ENCODE results near the gene TOP1.

The TOP1 gene

DNA sequence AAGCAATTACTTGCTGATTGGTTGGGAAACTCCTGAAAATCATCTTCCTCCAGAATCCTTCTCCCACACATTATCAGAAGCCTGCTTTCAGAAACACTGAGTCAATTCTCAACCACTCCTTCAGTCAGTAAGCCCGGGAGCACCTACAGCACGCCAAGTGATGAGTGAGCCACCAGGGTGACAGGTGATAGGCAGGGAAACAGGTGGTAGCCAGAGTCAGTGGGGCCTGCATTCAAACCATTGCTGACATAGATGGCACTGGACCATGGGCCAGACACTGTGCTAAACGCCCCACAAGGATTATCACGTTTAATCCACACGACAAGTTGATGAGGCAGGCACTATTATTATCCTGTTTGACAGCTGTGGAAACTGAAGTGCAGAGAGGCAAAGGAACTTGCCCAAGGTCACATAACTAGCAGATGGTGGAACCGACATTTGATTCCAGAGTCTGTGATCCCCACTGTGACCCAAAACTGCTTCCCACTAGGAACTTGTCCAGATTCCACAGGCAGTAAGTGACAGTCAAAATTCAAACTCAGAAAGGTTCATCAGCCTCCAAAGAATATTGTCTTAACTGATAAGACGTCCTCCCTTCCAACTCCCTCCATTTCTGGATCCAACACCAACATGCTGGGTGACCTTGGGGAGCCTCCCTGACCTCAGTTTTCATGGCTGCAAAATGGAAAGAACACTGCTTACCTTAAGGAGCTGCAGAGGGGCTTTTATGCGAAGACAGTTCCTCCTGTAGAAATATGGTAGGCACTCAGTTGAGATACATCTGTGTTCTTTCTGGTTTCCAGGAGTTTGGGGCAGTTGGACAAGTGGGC lies 23.9 kb upstream of the TOP1 start:
- no peak for DNase-seq (ENCODE audit: low read depth)

DNA sequence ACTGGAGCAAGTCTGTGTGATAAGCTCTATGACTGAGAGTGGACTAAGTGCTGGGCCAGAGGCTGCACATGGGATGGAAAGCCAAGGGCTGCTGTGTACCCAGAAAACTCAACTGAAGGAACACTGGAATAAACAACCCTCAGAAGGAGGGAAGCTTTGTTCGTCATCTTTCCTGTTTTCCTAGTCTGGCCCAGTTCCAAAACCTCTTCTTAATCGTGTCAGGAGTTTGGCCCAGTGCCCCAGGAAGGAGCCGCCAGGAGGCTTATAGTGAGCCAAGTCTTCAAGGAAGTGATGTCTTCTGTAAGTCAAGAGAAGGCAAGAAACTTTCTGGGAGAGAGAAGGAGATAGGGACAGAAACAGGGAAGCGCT lies 23.3 kb upstream of the TOP1 start:
- DNase-seq (ENCODE audit: low read depth), result no peak

DNA sequence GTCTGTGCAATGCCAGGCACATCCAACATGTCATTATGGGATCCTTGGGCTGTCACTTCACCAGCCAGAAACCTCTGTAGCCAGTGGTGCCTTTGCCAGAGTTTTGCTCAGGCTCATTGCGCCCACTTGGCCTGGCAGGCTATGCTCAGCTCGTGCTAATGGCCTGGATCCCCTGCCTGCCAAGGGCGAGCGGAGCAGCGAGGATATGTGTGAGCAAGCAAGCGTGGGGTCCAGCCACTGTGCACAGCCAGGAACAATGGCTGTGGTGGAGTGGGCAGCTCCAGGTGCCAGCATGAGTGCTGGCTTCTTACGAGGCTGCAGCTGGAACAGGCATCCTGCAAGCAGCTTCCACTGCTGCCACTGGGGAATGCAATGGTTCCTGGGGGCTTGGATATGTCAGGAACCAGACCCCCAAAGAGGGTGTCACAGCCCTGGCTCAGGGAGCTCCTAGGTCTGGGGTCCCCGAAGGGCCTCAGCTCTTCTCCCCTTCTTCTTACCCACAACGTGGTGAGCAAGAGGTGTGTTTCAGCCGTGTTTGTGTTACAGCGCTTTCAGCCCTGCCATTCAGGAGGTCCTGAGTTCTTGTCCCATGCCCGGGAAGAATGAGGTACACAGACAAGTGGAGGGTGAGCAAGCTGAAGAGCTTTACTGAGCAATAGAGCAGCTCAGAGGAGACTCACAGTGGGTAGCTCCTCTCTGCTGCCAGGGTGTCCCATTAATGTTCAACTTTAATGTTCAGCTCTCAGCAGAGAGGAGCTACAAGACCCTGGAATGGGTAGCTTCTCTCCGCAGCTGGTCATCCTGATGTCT lies 22.3 kb upstream of the TOP1 start:
- DNase-seq (ENCODE audit: low read depth), result no peak

DNA sequence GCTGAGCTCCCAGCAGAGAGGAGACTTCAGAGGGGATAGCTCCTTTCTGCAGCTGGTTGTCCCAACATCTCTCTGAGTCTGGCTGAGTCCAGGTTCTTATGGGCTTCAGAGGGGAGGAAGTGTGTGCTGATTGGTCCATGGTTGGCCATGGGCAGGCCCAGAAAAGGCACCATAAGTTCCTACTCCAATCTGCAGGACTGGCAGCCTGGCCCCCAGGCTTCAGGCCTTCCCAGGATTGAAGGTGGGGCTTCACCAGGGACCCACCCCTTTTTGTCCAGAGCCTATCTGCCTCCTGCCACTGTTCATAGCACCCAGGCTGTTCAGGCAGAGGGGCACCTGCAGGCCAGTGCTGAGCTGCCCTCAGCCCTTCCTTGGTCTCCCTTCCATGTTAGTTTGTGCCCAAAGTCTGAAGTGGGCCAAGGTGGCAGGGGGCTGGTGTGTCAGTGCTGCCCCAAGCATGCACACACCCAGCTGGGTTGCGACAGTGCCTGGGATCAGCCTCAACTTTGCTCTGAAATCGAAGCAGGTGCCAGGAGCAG lies 21.6 kb upstream of the TOP1 start:
- no peak for DNase-seq (ENCODE audit: low read depth)

DNA sequence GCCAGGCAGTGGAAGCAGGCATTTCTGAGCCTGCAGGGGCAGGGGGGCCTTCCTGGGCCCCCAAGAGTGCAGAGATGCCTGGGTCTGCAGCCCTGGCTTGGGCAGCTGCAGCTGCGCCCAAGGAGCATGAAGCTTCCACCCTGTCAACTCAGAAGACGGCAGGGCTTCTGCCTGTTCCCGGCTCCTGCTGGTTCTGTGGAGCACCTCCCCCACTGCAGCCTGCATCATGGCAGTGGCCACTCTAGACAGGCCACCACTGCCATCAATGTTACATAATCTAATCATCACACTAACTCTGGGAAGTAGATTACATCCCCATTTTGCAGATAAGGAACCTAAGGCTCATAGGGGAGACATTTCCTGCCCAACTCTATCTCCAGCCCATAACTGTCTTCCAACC lies 21.1 kb upstream of the TOP1 start:
- no peak for DNase-seq (ENCODE audit: low read depth)

DNA sequence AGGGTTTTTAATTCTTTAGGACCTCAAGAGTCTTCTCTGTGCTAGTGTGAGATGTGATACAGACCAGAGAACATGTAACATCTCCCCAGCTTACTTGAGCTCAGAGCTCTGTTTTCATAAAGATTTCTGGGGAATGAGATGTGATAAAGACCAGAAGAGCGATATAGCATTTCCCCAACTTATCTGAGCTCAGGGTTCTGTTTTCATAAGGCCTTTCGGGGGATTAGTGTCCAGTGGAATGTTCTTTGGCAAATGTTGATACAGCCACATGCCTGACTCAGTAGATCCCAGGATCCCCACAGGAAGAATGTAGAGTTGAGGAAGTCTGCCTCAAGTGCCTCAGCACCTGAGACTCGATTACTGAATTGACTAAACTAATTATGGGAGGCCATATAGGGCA lies 18.7 kb upstream of the TOP1 start:
- no peak for DNase-seq (ENCODE audit: low read depth)

DNA sequence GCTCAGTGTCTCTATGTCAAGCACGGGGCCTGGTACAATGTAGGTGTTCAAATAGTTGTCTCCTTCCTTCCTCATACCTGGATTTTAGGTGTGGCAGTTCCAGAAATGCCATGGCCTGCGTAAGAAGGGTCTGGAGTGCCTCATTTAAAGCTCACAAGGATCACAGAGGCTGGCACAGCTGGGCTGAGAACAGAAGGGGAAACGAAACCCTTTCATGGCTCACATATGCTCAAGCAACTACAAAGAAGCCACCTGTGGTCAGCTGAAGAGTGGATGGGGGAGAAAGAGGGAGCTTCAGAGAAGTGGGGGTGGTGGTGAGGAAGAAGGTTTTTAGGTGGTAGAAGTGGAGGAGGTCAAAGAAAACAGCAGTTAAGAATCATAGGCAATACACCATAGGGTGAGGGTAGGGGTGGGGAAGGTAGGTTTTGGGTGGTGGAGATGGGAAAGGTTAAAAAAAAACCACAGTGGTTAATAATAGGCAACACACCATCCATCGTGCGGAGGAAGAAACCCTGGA lies 17.0 kb upstream of the TOP1 start:
- DNase-seq (ENCODE audit: low read depth), result no peak

DNA sequence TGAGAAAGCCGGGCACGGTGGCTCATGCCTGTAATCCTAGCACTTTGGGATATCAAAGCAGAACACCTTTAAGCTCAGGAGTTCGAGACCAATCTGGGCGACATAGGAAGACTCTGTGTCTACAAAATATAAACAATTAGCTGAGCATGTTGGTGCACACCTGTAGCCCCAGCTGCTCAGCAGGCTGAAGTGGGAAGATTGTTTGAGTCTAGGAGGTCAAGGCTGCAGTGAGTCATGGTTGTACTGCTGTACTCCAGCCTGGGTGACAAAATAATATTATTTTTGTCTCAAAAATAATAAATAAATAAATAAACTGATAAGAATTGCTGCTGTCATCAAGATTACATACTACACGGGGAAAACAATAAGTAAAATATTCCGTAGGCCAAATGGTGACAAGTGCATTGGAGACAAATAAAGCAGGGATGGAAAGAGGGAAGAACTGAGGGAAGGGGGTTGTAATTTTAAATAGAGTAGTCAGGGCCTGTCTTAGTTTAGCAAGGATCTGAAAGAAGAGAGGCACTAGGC lies 14.0 kb upstream of the TOP1 start:
- DNase-seq (ENCODE audit: low read depth), result no peak

DNA sequence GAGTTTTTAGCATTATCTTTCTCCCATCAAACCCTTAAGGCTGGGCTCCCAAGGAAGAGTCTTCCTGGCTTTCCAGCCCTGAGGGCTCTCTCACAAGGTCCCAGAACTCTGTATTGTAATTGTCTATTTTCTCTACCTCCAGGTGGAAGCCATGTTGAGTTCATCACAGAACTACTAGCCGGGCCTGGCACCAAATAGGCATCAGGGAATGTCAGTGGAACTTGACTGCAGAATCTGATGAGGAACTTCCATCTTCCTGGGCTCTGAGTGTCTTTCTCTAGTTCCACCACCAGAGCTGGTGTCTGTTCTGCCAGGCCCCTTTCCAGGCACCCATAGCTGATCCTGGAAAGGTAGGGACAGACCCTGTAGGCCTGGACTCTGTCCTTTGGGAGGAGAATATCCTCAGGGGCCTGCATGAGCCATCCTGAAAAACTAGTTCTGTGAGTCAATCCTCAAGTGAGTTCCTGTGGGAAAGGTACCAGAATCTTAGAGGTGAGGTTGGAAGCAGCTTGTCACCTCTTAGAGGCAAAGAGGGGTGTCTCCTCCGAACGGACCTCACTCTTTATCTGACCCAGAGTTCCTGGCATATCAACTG lies 11.1 kb upstream of the TOP1 start:
- DNase-seq (ENCODE audit: low read depth), result no peak

DNA sequence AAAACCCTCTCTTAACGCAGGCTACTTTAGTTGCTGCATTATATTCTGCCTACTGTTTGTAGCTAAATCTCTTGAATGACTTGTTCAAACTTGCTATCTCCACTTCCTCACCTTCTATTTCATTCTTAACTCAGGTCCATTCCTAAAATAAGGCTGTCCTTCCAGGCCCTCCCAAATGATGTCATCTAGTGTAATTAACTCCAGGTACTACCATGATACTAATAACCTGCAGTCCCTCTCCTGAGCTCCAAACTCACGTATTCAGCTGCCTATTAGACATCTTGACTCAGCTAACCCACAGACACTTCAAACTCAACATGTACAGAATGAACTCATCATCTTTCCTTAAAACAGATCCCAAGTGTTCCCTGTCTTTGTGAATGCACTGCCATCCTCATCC lies 10.5 kb upstream of the TOP1 start:
- no peak for DNase-seq (ENCODE audit: low read depth)

DNA sequence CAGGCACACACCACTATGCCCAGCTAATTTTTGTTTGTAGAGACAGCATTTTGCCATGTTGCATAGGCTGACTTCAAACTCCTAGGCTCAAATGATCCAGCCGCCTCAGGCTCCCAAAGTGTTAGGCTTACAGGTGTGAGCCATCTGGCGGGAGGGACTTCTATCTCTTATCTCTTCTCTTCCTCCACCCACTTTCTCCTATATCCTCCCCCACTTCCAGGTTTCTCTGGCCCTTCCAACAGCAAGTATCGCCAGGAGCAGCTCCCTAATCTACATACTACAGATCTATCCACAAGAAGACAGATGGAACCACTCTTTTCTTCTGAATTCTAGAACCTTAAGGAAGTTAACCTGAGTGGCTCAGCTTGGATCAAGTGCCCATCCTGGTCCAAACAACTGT lies 5.1 kb upstream of the TOP1 start:
- no peak for DNase-seq (ENCODE audit: low read depth)

DNA sequence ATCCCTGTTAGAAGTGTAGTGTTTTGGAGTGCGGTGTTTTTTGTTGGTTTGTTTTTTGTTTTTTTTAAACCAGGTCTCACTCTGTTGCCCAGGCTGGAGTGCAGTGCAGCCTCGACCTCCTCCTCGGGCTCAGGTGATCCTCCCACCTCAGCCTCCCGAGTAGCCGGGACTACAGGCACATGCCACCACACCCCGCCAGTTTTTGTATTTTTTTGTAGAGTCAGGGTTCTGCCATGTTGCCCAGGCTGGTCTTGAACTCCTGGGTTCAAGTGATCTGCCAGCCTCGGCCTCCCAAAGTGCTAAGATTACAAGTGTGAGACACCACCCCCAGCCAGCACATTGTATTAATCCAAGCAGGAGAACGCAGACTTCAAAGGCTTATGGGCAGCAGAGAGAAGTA lies 1.3 kb upstream of the TOP1 start:
- DNase-seq (ENCODE audit: low read depth), result no peak

DNA sequence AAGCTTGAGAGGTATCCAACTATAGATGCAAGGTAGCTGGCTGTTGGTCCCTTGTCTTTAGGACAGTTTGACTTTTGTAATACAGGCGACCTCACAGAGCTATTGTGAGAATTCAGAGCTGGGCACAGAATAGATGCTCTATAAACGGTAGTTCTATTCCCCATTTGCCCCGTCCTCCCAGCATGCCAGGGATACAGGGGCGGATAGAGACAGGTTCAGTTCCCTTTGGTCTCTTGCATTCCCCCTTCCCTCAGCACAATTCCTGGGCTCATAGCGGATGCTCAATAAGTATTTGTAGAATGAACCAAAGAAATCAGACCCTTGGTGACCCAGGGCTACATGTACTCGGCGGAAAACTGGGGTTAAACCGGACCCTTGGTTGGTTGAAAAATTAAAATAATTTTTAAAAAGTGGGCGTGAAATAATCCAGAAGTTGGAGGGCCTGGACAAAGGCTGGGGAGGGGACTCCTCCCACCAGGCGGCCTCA lies 707 bp upstream of the TOP1 start:
- no peak for DNase-seq (ENCODE audit: low read depth)

DNA sequence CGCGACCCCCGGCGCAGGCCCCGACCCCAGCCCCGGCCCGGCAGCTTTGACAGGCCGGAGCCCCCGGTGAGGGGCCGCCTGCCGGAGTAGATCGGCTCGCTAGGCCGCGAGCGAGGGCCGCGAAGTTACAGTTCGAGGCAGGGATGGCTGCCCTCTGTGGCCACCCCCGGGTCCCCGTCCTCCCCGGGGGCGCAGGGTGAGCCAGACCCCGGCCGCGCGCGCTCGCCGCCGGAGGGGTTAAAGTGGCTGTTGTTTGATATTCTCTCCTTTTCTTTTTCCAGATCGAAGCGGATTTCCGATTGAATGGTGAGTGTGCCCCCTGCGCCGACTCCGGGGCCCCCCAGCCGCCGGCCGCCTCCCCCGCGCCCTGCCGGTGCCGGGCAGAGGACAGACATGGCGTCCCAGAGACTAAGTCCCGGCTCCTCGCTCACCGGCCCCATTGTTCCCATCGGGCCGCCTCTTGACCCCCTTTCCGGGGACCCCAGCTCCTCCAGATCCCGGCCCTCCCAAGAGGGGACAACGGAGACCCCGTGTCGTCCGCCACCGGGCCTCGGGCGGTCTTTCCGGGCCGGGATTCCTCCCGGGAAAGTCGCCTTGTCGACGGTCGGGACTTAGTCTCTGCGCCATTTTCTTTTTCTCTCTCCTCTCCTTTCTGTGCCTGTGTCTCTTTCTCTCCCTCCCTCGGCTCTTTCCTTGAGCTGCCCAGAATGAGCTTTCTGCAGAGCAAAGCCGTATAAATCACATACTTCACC lies 704 bp downstream of the TOP1 start:
- no peak for DNase-seq (ENCODE audit: low read depth)

DNA sequence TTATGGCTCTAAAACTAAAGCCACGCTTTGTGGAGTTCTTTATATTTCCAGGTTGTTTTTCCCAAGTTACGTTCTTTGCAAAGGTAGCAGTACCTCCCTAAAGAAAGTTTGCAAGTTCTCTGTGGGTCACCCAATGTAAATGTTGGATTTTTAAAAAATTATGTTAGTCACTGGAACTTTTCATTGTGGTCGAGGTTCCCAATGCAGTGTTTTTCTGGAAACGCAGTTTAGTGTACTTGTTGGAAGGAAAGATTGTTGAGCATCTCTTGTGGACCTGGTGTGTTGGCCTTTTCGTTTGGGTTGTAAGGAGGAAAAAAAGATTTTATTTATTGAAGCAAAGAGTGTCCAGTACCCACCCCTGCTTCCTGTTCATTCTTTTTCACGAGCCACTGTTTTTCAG lies 1.4 kb downstream of the TOP1 start:
- DNase-seq (ENCODE audit: low read depth), result no peak

DNA sequence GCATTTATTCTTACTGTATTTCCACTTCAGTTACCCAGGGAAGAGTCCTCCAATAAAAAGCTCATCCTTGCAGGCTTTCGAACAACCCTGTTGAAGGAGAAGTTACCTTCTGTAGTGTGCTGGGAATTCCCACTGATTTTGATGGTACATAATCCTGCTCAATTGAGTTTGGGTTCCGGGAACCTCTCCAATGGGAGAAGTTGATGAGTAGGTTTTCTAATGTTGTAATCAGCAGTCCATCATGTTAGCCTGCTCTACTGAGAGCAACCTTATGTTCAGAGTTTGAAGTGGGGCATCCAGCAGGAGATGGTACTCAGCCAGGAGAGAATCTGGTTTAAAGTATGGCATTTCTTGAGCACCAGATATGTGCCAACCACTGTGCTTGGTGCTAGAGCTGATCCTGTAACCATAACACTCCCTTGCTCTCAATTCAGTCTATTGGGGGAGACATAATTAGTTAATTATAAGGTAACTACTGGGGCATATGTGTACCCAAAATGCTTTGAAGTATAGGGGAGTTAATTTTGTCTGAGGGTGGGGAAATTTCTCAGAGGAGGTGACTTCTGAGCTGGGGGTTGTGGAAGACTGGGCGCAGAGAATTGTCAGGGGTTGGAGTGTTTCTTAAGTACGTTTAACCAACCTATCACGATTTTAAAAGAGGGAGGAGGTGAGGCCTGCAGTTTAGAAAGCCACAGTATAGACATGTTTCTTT lies 2.1 kb downstream of the TOP1 start:
- DNase-seq (ENCODE audit: low read depth), result no peak

DNA sequence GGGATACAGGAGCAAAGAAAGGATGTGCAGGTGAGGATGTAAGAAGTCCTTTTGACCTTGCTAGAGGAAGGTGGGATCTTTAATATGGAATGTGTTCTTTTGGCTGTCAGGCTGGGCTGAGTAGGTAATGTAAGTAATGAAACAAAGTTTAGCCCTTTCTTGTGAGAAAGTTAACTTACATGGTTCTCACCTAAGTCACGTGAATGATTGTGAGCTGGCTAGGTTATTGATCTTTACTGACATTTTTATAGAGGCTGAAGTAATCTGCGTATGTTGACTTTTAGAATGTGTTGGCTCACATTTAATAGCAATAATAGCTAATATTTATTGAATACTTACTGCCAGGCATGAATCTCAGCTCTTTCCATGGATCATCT lies 2.6 kb downstream of the TOP1 start:
- no peak for DNase-seq (ENCODE audit: low read depth)

DNA sequence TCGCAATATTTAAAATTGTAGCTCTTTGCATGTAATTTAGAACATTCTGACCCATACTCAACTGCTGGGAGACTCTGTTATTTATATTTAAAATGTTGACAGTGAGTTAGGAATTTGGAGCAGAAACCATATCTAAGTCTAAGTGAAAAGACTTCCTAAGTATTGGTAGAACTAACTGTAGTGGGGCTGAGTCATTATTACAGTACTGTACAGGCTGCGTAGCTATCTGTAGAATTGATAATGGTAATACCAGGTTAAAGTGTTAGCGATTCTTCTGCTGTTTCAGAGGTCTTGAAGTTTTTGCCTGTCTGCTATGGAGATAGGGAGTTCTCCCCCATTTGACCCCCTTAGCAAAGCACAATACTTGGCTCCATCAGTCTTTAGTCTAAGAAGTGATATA lies 3.6 kb downstream of the TOP1 start:
- DNase-seq (ENCODE audit: low read depth), result no peak

DNA sequence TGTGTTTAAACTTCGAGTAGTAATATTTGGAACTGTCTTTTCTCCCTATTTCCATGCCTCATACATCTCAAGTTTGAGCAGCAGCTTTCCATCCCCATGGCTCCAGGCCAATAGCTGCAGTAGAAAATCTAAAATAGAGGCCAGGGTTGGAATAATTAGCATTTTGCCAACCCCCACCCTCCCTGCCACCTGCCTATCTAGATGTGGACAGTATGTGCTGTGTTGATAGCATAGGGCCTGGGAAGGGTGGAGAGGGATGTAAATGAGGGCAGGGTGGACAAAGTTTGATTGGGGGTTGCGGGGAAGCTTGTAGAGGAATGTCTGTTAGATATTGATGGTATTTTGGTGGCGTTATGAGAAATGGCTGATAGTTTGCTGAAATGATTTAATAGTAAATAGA lies 5.6 kb downstream of the TOP1 start:
- no peak for DNase-seq (ENCODE audit: low read depth)

DNA sequence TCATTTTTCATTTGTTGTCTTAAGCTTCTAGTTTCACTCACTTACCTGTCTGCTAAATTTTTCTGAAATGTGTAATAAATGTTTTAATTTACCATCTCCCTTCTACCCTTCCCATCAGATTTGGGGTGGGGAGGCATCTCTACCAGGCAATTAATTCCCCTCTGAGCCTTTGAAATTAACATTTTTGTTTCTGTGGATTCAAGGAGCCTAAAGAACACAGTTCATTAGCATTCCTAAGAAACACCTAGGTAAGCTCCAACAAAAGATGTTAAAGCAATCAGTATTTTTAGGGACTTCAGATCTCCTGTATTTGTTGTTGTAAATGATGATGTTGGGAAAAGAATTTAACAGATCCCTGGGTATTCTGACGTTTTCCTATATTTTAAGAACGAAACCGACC lies 6.6 kb downstream of the TOP1 start:
- no peak for DNase-seq (ENCODE audit: low read depth)

DNA sequence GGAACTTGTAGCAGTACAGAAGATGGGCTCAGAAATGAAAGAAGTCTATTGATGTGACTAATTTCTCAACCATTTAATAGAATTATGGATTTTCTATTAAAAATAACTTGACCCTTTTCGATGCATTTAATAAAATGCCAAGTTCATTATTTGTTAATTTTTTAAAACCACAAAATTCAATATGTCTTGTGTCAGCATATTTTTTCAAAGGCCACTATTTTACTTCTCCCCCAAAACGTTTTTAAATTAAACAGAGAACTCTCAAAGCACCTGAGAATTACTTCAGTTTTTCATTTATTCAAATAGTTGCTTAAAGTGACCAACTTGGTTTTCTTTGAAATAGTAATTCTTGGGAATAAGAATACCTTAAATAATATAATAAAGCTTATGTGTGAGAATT lies 8.6 kb downstream of the TOP1 start:
- no peak for DNase-seq (ENCODE audit: low read depth)

All from stimulated activated CD8-positive, alpha-beta memory T cell treated with anti-CD3 and anti-CD28 coated beads, Interleukin-12 subunit alpha, Interleukin-12 subunit beta, amount 100 ng/mL, for 4 hours (primary cell).